ENCODE results near the gene SLC9A9.

DNA sequence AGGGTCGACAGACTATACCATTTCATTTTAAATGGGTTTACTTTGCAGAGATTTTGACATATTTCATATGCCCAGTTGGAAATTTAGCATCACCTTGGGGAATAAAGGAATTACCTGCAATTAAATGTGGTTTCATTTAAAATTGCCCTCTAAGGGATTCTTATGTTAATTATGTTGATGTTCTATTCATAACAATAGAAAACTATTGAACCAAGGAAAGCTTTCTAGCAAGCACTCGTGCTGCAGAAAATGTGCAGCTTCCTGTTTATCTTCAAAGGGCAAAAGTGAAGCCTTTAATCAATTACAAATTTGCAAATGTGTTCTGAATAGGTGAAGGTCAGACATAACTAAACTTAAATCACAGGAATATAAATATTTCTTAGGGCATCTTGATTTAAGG, 376.6 kb downstream of the SLC9A9 start:
- no peak for TF ChIP-seq CTCF (conservative IDR thresholded peaks at IDR 0.05 in 1 of 2, IDR thresholded peaks at IDR 0.05 in 1 of 2; ENCODE audit: low read depth in 1 of 2, low read length in 2 of 2)
- TF ChIP-seq EZH2 (IDR thresholded peaks at IDR 0.05; ENCODE audit: low read length, missing control alignments), result no peak

Measured in fibroblast of lung (primary cell).